Retinal pigment epithelial cell (primary cell): ENCODE results near the gene TMPRSS12.

Experiments
- DNase-seq: peaks from one replicate; pipeline ENCODE4 v3.0.0-alpha.2; 2010; ENCODE audit warnings: low read depth
- H3K4me3 ChIP-seq: 2 replicates; pipeline ENCODE4 v1.5.1; 2011; ENCODE audit warnings: mild to moderate bottlenecking, low read length, control low read depth, moderate library complexity
- CTCF ChIP-seq: conservative IDR thresholded peaks from 2 replicates; pipeline ENCODE4 v1.5.1; 2011; ENCODE audit warnings: low read depth, low read length, control low read depth, inconsistent platforms

Gene TMPRSS12

GRCh38 chr12:50936821-50937530 lies 94.2 kb downstream of the TMPRSS12 start:
- TF ChIP-seq CTCF: no peak
- H3K4me3 ChIP-seq: no peak overlapping the region
- no peak for DNase-seq
